GM18526 (cell line): ENCODE measurements around the gene CIDEB.

Experiments
- POLR2A ChIP-seq: IDR thresholded peaks from 3 replicates; pipeline ENCODE4 v1.6.1; 2011; ENCODE audit not compliant: insufficient read length; ENCODE audit errors: extremely low read depth

CIDEB gene

DNA sequence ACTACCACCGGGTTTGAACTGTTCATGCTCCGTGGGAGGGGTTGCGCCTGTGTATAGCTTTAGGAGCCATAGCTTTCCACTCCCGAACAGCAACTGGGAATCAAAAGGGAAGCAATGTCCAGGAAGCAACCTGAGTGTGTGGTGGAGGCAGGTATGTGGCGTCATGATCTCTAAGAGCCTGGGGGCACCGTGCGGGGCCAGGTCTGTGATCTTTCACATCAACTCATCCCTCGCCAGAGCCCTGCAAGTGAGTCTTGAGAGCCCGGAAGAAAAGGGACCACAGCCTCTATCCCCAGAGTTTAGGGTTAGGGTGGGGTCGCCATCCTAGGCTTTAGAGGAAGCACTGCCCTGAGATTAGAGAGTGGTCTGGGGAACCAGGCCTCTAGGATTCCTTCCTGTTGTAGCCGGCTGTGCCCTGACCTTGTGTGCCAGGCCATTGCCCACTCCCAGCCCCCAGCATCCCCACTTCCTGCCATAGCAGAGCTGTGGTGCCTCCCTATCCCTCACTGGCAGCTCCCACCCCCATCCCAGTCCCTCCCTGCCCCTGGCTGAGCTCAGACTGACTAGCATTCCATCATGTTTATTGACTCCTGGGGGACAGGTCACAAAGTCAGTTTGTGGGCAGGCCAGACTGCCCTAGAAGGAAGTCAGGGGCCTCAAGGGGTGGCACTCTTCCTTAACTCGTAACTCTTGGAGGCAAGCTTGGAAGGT, 27.8 kb upstream of the CIDEB start:
- no peak for TF ChIP-seq POLR2A

DNA sequence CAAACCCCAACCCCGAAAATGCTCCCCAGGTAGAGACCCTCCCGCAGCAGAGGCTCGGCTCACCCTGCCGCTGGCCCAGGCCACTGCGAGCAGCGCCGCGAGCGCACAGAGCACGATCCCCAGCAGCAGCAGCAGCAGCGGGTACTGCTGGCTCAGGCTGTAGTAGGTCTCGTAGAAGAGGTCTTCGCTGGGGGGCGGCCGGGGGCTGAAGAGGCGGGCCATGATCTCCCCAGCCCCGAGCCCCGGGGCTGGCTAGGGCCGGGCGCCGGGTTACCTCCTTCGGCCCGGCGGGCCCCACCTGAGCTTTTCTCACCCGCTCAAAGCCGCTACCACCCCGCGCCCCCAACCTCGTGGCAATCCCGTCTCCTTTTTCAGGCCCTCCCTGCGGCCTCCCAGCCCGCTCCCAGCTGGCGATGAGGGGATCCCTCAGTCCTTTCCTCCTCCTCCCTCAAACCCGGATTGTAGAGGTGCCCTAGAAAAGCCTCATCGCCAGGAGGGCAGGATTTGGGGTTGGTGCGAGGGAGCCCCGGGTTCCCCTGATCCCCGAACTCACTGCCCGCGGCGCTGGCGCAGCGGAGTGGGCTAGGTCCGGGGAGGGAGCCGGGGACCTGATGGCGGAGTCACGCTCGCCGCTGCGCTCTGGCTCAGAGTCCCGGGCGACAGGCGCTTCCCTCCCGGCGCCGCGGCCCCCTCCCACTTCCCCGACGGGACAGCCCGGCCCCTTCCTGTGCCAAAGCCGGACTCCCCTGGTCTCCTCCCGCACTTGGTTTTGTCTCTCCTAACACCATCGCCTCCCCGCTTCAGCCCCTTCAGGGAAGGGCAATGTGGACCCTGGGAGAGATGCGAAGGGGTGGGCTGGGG, 26.9 kb upstream of the CIDEB start, which contains the start of gene ADCY4:
Gene ADCY4, minus strand, starts transcription at position 641 of the 861 bp plus-strand sequence. Its CDS starts 419 bp downstream, at position 222.
- TF ChIP-seq POLR2A = no peak

DNA sequence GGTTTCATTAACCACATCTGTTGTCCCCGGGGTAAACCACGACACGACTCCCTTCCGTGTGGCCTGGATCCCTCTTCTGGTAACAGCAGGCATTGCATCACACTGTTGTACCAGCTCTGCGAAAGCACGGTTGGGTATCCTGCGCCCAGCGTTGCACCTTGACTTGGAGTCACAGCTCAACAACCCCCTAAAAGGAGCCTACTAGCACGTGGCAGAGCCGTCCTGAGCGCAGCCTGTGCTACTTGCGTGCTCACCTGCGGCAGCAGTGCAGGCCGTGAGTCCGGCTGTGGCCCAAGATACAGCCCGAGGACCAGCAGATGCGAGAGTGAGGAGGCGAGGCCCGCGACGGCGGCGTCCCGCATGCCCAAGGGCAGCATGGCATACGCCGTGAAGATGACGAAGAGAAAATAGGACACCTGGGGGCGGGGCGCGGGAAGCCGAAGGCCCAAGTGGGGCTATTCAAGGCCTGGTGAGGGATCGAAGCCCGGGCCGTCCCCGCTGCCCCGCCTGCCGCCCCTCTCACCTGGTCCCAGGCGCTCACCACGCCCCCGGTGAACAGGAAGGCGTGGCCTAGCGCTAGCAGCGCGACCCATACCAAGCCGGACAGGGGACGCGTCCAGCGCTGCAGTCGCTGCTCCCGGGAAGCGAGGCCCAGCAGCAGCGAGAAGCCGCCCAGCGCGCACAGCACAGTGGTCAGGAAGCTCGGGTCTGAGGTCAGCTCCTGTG, 24.7 kb upstream of the CIDEB start:
- TF ChIP-seq POLR2A = no peak

DNA sequence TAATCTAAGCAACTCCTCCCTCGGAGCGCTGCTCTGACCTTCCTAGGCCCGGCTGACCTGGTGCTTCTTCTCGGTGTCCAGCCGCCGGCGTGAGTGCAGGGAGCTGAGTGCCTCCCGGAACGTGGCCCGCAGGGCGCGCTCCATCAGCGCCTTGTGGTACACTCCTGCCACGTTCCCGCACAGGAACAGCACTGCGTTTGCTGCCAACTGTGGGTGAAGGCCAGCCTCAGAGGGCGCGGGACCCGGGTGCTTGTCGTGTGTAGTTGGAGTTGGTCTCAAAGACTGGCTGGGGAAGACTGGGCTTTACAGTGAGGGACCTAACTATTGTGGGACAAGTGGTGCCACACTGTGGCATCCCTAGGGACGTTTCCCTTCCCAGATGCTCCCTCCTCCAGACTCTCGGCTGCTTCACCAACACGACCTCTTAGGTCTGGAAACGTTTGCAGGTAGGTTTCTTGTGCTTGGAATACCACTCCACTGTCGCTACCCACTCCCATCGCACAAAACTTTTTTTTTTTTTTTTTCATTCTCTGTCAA, 24.0 kb upstream of the CIDEB start:
- no peak for TF ChIP-seq POLR2A

DNA sequence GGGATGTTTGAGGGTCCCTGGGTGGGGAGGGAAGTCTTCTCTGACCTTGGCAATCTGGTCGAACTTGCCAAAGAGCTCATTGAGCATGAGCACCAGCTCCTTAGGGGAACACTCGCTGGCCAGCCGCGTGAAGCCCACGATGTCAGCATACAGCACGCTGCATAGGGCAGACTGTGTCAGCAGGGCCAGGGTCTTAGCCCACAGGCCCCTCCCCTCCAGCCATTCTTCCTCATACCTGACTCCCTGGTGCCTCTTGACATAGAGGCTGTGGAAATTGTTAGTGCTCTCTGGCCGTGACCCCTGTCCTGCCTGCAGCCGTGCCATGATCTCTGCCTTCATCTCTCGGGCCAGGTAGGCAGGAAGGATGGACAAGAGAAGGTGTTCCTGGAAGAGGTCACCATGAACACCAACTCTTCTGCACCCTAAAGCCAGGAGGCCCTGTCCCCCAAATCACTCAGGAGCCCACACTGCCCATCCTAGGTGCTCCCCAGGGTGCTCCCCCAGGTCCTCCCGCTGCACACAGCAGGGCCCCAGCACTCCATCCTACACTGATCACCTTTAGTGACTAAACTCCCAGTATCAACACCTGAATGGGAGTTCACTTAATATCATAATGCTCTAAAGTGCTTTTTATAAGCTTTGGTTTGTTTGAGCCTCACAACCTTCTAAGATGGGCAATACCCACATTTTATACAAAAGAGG, 23.3 kb upstream of the CIDEB start:
- TF ChIP-seq POLR2A = no peak

DNA sequence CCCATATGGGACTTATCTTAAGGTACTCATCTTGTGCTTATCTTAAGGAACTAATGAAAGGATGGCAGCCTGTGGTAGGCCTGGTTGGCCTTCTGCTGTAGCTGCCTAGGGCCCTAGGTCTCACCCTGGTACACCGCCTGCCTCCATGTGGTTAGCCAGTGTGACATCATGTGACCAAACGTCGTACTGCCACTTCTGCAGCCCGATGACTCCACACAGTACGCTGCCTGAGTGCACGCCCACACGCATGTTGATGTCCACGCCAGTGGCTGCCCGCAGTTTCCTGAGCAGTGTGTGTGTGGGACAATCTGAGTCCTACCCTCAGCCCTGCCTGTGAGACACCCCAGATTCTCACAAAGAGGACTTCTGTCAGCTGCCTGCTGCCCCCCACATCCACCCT, 22.0 kb upstream of the CIDEB start:
- TF ChIP-seq POLR2A = no peak

DNA sequence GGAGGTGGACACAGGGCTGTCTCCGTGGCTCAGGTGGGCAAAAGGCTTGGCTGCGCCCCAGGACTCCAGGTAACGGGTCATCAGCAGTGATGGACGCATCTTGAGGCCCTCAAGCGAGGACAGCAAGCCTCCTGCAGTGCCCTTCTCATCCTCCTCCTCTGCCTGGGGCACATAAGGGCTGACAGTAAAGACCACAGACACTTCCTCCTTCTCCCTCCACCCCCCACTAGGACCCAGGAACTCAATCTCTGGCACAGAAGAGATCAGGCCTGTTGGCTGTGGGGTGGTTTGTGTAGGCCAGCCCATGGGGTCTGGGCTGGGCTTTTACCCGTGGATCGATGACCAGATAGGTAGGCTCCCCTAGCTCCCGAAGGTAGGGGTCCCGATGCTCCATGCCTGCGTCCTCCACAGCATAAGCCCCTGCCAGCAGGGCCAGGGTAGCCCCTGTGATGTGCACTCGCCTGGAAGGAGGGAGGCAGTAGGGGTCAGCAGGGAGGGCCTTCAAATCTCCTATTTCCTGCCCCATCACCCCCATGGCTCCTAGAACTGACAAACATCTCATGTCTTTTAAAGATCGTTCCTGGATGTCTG, 21.4 kb upstream of the CIDEB start:
- no peak for TF ChIP-seq POLR2A

DNA sequence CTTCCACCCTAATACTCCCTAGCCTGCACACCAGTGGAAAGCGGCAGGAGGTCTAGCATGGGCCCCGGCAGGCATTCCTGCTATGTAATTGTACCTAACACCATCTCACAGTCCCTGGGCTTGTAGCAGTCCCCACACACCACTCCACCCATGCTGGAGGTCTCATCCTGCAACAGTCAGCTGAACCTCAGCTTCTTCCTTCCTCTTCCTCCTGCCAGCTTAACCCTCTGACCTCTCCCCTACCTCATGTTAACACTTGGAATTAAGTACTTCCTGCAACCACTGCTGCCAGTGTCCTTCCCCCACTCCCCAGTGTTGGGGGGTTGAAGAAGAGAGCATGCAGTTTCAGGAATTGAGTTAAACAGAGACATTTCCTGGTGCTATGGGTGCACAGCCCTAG, 19.5 kb upstream of the CIDEB start:
- no peak for TF ChIP-seq POLR2A

DNA sequence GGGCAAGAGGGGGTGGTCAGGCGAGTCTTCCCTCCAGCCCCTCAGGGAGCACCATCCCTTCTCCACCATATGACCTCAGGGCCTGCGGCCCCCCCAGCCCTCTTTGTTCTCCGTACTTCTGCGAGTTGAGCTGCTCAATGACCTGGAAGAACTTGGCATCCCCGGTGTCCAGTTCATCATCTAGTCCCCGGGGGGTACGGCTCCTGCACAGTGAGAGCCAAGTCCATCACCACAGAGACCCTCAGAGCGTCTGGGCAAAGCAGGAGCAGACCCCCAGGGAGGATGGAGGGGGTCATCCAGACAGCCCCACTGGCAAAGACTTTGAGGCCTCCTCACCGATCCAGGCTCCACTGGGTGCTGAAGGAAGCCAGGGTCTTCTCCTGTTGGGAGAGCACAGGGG, 18.2 kb upstream of the CIDEB start:
- no peak for TF ChIP-seq POLR2A

DNA sequence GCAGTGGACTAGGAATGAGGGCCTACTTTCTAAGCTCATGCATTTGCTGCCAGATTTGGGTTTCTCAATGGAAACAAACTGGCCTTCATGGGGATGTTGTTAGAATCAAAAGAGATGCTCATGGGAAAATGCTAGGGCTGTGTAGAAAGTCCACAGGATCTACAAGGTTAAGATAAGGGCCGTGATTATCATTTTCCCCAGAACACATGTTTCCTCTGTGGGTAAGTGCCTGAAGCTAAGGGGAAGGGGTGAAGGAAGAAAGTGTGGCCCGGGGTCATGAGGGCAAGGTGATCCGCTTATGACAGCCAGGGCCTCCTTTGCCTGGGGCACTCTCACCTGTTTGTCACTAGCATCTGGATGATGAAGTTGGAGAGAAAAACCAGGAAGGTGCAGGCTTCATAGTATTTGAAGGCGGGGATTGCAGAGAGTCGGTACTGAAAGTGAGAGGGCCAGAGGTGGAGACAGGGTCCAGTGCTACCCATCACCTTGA, 17.3 kb upstream of the CIDEB start:
- no peak for TF ChIP-seq POLR2A

DNA sequence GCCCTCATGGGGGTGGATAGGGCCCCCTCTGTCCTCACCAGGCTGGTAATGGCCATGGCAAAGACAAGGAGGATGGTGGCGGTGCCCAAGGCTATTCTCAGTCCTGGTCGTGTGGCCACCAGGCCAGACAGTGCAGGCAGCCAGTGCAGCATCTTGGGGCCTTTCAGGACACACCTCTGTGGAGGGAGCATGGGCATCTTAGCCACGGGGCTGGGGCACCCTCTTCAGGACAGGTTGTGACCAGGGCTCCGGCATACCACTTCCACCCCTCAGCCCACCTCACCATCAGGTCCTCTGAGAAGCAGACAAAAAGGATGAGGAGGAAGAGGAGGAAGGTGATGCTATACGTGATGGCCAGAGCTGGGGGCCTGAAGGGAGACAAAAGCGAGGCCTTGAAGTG, 16.2 kb upstream of the CIDEB start:
- no peak for TF ChIP-seq POLR2A

DNA sequence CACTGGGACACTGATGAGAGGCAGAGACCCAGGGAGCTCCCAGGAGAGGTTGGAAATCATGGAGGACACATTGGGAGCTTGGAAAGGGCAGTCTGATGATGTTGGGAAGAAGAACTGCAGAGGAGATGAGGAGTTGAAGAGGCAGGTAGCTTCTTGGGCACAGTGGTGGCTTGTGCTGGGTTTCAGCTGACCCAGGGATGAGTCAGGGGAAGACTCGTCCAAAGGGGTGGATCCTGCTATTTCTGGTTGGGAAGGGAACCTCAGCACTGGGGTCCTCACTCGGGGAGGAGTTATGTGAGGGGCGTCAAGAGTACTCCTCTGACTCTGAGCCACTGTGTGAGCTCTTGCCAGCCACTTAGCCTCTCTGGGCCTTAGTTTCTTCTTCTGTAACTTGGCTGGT, 15.6 kb upstream of the CIDEB start:
- no peak for TF ChIP-seq POLR2A

DNA sequence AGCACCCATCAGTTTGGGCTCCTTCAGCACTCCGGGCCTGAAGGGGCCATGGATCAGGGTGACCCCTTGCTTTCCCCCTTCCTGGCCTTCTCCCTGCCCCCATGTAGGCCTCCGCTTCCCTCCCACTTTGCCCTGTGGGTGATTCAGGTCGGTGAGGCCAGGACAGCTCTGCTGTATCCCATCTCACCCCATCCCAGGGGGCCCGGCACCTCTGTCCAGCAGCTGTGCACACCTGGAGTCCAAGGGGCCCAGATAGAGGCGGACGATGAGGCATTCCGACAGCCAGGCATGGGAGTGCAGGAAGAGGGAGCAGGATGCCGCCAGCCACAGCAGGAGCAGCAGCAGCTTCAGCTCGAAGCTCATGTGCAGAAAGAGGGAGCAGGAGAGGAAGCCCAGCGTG, 14.9 kb upstream of the CIDEB start:
- TF ChIP-seq POLR2A = no peak

DNA sequence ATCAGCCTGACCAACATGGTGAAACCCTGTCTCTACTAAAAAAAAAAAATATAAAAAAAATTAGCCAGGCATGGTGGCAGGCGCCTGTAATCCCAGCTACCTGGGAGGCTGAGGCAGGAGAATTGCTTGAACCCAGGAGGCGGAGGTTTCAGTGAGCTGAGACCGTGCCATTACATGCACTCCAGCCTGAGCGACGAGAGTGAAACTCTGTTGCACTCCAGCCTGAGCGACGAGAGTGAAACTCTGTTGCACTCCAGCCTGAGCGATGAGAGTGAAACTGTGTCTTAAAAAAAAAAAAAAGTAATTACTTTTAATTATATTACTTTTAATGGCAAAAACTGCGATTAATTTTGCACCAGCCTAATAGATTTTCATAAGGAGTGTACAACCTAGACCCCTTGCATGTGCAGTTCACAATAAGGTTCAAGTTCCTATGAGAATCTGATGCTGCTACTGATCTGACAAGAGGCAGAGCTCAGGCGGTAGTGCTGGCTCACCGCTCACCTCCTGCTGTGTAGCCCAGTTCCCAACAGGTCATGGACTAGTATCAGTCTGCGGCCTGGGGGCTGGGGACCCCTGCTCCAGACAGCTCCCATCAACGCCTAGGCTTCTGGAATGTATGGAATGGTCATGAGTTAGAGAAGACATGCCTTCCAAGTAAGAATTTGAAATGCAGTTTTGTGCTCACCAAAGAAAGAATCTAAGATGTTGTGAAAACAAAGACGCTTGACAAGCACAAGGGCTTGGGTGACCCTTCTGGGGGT, 13.6 kb upstream of the CIDEB start:
- no peak for TF ChIP-seq POLR2A
